GM19395 (cell line): Measurements from ENCODE around the gene SLC45A1.

ENCODE experiments used
- ATAC-seq: cut with Tn5 transposase; IDR thresholded peaks from one replicate; pipeline ENCODE4 v1.9.1; 2021; ENCODE audit warnings: mild to moderate bottlenecking, moderate library complexity; ENCODE audit not compliant: unreplicated experiment

SLC45A1 gene

DNA sequence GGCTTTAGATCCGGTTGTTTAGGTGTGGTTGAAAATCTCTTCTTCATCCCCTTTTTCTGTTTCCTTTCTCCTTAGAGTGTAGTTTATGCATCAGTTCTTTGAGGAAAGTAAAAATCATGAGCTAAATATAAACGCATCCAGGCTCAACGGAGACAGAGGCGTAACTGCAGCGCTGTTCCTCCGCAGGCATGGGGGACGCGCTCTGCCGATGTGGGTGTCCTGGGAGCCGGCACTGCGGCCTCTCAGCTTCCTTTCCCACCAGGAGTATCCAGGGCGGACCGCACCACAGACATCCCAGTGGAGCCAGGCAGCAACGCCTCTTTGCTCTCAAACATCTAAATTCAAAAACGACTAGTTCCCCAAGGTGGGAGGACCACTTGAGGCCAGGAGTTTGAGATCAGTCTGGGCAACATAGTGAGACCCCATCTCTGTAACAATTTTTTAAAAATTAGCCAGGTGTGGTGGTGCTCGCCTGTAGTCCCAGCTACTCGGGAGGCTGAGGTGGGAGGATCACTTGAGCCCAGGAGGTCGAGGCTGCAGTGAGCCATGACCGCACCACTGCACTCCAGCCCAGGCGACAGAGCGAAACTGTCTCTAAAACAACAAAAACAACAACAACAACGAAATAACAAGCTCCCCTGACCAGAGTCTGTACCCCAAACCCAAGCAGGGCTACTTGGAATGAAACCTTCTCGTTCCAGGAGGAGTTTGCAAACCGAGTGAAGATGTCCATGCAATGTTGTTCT lies 16.4 kb downstream of the SLC45A1 start:
- no peak for ATAC-seq

DNA sequence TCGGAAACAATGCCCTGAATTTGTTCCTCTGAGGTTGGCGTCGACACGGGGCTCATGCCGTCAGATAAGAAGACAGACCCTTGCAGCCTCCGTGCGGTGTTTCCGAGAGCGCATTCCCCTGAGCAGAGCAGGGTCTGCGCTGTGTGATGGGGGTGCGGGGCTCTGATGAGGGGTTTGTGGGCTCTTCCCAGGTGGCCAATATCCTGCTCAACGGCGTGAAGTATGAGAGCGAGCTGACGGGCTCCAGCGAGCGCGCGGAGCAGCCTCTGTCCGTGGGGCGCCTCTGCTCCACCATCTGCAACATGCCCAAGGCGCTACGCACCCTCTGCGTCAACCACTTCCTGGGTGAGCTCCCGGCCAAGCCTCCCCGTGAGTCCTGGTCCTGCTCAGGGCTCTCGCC lies 17.3 kb downstream of the SLC45A1 start:
- ATAC-seq: no peak

DNA sequence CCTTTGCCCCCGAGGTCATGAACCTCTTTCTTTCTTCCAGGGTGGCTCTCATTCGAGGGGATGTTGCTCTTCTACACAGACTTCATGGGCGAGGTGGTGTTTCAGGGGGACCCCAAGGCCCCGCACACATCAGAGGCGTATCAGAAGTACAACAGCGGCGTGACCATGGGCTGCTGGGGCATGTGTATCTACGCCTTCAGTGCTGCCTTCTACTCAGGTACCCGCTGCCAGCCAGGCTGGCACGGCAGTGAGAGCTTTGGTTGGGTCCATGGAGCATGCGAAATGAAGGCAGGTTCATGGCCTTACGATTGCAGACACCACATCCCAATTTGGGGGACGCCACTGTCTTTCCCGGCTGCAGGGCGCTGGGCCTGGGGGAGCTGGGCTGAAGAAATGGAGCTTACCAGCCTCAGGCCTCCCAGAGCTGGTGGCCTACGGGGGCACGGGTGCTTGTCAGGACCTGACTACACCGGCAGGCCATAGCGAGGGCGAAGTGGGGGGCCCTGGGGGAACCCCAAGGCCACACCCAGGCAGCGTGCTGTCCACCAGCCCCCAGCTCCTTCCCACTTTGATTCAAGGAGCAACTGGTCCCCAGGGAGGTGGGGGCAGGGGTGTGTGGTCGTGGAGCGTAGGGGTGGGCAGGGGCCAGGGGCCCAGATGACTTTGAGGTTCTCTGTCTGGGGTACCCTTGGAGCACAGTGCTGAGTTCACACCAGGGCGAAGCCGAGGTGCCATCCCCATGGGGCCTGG lies 20.0 kb downstream of the SLC45A1 start:
- no peak for ATAC-seq

DNA sequence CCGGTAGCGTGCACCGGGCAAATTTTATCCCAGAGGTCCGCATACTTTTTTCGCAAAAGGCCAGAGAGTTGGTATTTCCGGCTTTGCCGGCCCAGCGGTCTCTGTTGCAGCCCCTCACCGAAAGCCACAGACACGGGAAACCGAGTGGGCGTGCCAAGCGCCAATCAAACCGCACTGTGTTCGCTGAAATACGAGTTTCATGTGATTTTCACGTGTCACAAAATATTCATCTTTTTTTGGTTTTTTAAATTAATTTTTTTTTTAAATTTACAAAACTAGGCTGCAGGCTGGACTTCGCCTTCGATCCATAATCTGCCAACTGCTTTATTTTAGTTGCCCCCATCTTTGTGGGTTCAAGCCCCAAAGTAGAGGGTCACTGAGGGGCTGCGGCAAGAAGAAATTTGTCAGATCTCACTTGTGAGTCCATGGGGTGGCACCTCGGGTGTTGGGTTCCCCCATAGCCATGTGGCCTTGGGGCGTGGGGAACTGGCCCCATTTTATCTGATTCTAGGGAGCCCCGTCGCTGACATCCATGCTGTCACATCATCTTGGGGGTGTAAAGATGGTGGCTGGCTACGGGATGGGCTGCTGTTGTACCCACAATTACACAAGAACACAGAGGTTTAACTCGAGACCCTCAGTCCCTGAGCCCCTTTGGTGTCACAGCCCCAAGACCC lies 20.8 kb downstream of the SLC45A1 start:
- ATAC-seq: no peak

DNA sequence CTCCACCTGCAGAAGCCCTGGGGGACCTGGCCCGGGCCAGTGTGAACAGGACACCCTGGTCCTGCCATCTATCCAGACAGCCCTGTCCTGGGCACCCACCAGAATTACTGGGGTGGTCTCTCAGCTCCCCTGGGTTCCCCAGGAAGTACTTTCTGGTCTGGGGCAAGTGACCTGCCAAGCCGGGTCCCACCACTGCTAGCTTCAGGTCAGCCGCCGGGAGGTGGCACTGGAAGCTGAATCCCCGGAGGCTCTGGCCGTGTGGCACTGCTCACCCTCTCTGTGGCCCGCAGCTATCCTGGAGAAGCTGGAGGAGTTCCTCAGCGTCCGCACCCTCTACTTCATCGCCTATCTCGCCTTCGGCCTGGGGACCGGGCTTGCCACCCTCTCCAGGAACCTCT lies 21.3 kb downstream of the SLC45A1 start:
- no peak for ATAC-seq

DNA sequence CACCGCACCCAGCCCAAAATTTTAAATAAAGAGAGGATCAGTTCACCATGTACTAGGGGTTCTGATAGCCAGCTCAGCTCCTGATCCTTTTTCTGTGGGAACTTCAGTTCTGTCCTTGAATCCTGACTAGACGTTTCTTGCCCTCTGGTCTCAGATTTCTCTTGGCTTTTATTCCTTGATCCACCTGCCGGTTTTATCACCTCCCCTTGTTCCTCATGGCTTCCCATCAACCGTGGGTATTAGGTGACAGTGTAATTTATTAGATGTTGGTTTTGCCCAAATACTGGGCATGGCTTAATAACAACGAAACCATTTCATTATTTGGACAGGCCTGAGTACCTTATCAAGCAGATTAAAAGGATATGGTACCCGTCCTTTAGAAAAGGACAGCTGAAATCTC lies 22.5 kb downstream of the SLC45A1 start:
- ATAC-seq: no peak

DNA sequence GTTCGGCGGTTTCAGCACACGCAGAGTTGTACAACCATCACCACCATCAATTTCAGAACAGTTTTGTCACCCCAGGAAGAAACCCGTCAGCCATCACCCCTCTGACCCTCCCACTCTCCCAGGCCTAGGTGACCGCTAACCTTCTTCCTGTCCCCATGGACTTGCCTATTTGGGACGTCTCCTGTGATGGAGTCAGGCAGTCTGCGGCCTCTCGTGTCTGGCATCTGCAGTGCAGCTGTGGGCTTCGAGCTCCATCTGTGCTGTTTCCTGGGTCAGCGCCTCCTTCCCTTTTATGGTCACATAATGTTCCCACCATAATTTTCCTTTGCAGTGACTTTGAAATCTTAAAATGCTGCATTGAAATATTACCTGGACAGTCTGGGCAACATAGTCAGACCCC lies 24.4 kb downstream of the SLC45A1 start:
- ATAC-seq: no peak

DNA sequence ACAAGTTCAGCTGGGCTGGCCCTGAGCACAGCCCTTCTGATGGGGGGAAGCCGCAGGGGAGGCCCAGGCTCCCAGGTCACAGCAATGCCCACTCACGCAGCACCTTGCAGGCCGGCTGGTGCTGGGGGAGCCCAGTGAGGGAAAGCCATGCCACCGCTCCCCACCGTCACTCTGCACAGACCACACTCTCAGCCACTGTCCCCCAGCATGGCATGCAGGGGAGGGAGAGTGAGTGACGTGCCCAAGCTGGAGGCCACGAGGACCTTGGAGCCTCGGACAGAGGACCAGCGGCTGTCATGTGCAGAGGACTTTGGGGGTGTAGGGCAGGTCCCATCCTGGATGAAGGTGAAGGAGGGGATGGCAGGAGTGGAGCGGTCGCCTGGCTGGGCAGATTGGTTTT lies 25.1 kb downstream of the SLC45A1 start:
- ATAC-seq: no peak

DNA sequence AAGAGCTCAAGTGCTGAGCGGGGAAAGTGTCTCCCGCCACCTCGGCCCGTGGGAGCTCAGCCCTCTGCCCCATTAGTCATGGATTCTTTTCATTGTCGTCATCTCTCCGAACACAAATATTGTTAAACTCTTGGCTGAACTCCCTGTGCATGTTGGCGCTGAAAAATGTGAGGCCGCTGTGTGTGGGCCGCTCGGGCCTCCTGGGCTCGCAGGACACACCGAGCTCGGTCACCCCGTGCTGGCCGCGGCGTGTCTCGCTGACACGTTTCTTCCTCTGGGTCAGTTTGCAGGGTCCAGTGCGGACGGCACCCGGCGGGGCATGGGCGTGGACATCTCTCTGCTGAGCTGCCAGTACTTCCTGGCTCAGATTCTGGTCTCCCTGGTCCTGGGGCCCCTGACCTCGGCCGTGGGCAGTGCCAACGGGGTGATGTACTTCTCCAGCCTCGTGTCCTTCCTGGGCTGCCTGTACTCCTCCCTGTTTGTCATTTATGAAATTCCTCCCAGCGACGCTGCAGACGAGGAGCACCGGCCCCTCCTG lies 25.6 kb downstream of the SLC45A1 start:
- no peak for ATAC-seq

DNA sequence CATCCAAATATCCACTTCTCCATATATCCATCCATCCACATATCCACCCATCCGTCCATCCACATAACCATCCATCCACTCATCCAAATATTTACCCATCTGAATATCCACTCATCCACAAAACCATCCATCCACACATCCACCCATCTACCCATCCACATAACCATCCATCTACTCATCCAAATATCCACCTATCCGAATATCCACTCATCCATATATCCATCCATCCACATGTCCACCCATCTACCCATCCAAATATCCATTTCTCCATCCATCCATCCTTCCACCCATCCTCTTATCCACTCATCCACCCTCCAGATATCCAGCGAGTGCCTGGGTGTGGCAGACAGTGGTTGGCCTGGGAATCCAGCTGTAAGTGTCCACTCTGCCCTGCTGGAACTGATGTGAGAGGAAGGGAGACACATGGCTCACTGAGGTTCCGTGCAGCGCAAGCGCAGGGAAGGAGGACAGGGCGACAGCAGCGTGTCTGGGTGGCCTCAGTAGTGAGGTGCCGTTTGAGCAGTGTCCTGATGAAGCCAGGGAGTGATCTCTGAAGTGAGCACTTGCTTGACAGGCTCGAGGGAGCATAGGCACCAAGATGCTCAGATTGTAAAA lies 27.1 kb downstream of the SLC45A1 start:
- ATAC-seq: no peak

DNA sequence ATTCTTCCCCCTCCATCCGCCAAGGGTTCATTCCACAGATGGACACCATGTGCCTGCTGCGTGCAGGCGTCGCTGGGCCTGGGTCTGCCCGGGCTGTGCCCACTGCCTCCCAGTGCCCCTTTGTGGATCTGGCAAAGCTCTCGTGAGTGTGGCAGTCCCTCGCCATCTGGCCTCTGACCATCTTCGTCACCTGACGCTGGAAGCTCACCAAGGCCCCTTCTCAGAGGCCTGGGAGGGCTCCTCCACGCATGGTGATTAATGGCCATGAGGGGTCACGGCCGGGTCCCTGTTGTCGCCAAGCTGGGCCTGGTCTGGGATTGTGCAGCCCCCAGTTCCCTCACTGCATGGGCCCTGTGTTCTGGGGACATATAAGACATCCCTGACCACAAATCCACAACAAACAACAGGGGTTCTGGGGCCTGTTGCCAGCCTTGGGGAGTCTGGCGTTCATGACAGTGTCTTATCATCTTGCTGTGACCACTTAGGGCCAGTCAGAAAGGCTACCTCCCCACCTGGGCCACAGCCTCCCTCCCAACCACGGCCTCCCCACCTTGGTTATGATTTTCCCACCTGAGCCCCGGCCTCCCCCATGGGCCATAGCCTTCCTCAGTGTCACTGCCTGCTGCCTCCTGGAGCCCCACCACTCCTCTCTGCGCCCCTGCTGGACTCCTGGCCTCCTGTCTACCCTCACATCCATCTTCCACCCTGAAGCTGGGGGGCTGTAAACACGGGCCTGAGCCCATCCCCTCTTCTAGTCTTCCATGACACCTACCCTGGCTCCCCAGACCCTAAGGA lies 27.9 kb downstream of the SLC45A1 start:
- ATAC-seq: no peak

DNA sequence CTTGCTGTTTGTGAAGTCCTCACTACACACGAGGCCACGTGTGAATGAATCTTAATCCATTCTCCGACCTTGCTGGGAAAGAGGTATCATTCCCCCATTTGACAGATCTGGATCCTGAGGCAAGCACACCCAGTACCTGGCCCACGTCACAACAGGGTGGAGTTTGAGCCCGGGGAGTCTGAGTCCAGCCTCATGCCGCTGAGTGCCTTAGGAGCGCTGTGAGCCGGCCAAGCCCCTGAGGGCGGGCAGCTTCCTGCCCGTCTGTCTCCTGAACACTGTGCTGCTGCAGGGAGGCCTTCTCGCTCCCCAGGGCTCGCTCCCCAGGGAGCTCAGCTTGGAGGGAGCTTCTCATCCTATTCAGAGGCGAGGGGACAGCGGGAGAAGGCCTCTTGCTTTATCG lies 29.7 kb downstream of the SLC45A1 start:
- no peak for ATAC-seq

DNA sequence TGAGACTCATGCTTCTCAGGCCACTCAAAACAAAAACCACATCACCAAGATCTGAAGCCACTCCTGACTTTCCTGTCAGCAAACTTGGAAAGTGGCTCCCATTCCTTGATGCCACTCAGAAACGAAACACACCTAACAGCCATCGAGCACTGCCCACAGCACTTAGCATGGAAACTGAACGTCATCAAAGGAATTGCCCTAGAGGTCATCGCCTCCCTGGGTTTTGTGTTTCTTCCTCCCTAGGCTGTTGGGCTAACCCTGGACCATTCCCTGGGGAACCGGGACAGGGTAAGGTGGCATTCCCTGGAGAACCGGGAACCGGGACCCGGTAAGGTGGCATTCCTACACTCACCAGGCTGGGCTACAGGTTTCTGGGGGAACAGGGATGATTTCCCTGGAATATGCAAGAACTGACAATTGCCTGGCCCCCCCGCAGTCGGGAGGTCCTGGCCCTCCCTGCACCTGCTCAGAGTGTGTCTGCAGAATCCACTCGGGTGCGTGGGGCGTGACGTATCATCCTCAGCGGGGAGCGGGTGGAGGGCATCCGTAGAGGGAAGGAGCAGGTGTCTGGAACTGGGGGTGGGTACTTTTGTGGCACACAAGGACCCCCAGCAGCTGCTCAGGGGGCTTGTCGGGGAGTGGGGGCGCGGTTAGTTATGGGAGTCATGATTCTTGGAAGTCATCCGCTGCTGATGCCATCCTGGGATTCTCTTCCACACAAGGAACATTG lies 30.3 kb downstream of the SLC45A1 start:
- no peak for ATAC-seq

DNA sequence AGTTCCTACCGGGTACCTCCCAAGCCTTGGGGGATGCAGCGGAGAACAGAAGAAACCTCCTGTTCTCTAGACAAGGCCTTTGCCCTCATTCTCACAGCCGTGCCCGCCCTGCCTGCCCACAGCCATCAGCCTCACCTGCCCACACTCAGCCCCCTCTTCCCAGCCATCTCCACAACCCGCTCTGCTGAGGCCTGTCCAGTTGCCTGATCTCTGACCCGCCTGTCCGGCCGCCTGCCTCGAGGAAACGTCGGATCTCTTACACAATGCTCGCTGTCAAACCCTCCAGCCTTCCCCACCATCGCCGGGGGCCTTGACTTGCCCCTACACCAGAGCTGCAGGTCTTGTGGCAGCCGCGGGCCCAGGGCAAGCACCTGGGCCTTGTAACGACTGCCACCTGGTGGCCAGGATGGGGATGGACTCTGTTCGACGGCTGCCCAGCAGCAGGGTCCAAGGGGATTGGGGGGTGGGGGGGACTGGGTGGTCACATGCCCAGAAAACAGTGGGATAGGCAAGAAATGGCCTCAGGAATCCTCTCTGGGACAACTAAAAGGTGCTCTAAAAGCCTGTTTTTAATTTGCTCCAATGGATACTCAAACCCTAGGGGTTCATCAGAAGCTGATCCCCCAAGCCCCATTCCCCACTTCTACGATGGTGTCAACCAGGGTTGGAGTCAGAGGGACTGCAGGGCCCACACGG lies 31.0 kb downstream of the SLC45A1 start:
- ATAC-seq: peak; percentile 53

DNA sequence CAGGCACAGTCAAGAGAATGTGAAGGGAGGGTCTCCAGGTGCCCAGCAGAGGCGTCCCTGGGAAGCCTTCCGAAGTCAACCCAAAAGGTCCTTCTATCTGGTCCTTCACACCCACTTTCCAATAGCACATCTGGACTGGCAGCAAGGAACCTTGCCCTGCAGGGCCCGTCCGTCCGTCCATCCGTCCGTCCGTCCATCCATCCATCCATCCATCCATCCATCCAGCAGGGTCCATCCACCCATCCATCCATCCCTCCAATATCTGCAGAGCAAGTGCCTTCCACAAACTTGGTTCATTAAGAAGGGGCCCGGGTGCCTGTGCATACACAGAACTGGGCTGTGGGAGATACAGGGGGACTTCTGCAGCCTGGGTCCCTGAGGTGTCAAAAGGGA lies 31.6 kb downstream of the SLC45A1 start:
- ATAC-seq: no peak

DNA sequence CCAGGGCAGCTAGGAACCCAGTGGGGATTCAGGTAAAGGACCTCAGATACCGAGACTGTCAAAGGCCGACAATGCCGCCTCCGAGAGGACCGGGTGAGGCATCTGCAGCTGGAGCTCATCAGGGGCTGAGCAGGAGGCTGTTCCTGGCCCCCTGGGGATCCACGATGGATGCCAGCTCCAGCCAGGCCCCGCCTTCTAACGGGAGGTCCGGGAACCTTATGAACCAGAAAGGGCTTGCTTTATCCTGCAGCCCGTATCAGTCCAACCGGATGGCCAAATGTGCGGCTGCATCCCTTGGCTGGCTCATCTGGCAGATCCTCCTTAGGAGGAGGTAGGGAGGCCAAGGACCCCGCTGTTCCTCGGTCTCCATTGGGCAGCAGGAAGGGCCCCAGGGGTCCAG lies 32.0 kb downstream of the SLC45A1 start:
- no peak for ATAC-seq

DNA sequence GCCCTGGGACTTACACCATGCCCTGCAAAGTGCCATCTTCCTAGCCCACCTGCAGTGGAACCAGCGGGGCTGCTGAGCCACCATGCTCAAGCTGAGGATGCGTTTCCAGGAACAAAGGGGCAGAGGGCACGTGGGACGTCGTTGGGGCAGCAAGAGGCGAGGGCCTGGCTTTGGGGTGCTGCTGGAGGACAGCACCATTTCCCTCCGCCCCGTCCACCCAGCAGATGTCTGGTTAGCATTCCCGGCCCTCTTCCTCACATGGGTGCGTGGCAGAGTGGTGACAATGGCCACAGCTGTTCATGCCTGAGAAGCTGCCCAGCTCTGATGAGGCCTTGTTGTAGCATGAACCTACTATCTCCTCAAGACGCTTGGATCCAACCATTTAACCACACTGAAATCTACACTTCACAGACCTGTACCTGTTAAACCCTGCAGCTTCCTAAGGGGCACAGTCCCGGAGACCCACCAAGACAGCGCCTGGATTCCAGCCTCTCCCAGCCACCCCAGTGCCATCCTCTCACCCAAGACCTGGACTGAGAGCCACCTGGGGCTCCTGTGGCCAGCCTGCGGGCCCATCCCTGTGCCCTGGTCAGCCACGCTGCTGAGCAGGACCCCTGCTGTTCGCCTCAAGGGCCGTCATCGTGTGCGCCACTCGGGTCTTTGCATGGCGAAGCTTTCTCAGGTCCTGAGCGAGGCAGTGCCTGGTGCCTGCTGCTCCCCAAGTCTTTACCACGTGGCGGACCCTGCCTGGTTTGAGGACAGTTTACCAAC lies 33.2 kb downstream of the SLC45A1 start:
- no peak for ATAC-seq

DNA sequence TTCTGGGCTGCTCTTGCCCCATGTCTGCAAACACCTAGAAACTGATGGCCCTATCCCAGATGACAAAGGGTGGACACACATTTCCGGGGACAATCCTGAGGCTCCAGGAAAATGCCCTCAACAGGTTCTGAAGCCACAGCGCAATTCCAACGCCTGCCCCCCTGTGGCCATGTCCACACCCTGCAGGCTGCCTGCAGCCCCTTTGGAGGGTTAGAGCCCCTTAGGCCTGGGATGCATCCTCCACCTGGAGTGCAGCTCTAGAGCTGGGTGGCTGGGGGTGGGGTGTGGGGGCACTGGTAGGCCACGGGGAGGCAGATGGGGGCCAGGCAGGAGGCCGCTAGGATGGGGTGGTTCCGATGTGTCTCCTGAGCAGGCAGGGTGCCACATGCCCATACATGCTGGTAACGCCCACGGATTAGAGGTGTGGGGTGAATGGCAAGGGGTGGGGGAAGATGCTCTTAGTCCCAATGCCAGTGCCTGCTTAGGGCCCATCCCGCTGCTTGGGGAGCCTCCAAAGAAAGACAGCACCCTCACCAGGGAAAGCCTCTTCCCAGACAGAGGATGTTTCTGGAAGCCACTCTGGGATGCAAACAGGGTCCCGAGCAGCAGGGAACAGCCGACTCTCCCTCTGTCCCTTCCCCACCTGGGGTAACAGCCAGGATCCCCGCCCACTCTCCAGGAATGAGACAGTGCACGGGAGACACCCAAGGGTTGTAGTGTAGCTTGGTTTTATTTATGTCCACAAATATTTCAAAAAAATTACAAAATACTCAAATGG lies 34.0 kb downstream of the SLC45A1 start:
- ATAC-seq: no peak
